B cell (primary cell): ENCODE data around the gene HJURP. TPM values are rescaled to one million over a fixed set of nuclear protein-coding genes. Genes with fewer than 3 reads are reported as not detected.

Experiments
- ATAC-seq: fragments of 200-7000 bp; cut with Tn5 transposase; one replicate; pipeline ENCODE4 v1.10.0; 2021; ENCODE audit warnings: low read depth, mild to moderate bottlenecking, moderate number of reproducible peaks, moderate library complexity
- CTCF ChIA-PET: fragments of 350-600 bp; sonication (Branson Sonifier 250); formaldehyde crosslinking; loops from one replicate; lab custom pipeline; 2021; ENCODE audit warnings: antibody characterized with exemption, inconsistent platforms; lab: Charles Lee
- POLR2A ChIA-PET: fragments of 350-600 bp; sonication (Branson Sonifier 250); formaldehyde crosslinking; loops from one replicate; lab custom pipeline; 2021; ENCODE audit warnings: antibody characterized with exemption; lab: Charles Lee
- DNase-seq: peaks from one replicate; pipeline ENCODE4 v3.0.0; 2013
- H2AFZ ChIP-seq: 2 replicates; pipeline ENCODE4 v1.6.1; 2012; ENCODE audit warnings: mild to moderate bottlenecking, low read depth, low read length; ENCODE audit not compliant: insufficient read depth, poor library complexity, severe bottlenecking
- H3K27ac ChIP-seq, 2 donors: 1 replicate in 1 of 2; 2 replicates in 1 of 2; pipeline ENCODE4 v1.5.1; 2012 to 2013; ENCODE audit warnings: low read length in 2 of 2, mild to moderate bottlenecking in 2 of 2, moderate library complexity in 1 of 2
- H3K27me3 ChIP-seq, 4 experiments: fragments of 200-600 bp in 1 of 4; sonication (generic) in 1 of 4; replicated peaks in 1 of 4; 1 replicate in 2 of 4; 2 replicates in 2 of 4; pipeline versions ENCODE4 v1.6.1 to v1.7.0; 2013 to 2016; ENCODE audit warnings: low read length in 3 of 4, mild to moderate bottlenecking in 2 of 4, mixed read lengths in 1 of 4, moderate library complexity in 1 of 4; ENCODE audit not compliant: insufficient read depth in 4 of 4, control insufficient read depth in 3 of 4; ENCODE audit errors: control extremely low read depth in 1 of 4
- H3K36me3 ChIP-seq, 2 experiments: replicated peaks in 1 of 2; 1 replicate in 1 of 2; 2 replicates in 1 of 2; pipeline versions ENCODE4 v1.6.1 to v1.7.1; 2013; ENCODE audit warnings: low read length in 1 of 2; ENCODE audit not compliant: insufficient read depth in 2 of 2, control insufficient read depth in 1 of 2; ENCODE audit errors: control extremely low read depth in 1 of 2, extremely low read depth in 1 of 2
- H3K4me1 ChIP-seq, 2 donors: fragments of 200-600 bp in 1 of 2; sonication (generic) in 1 of 2; 1 replicate in 1 of 2; 2 replicates in 1 of 2; pipeline versions ENCODE4 v1.5.1 to v1.6.1; 2013 to 2017; ENCODE audit warnings: low read length in 2 of 2; ENCODE audit not compliant: control insufficient read depth in 2 of 2, insufficient read depth in 2 of 2
- H3K4me2 ChIP-seq: replicated peaks from 2 replicates; pipeline ENCODE3; 2012; ENCODE audit warnings: mild to moderate bottlenecking, low read depth, low read length; ENCODE audit not compliant: poor library complexity, severe bottlenecking
- H3K4me3 ChIP-seq, 5 experiments: fragments of 200-600 bp in 1 of 5; sonication (generic) in 1 of 5; 1 replicate in 3 of 5; 2 replicates in 2 of 5; pipeline versions ENCODE4 v1.5.1 to v1.7.0; 2011 to 2016; ENCODE audit warnings: low read length in 4 of 5, mild to moderate bottlenecking in 4 of 5, low read depth in 2 of 5, control low read depth in 1 of 5, moderate library complexity in 1 of 5; ENCODE audit not compliant: insufficient read depth in 1 of 5; ENCODE audit errors: control extremely low read depth in 1 of 5, extremely low read depth in 1 of 5
- H3K79me2 ChIP-seq: fragments of 200-600 bp; sonication (generic); one replicate; pipeline ENCODE4 v1.6.0; 2016; ENCODE audit warnings: low read length; ENCODE audit not compliant: control insufficient read depth, insufficient read depth
- H3K9ac ChIP-seq: fragments of 200-600 bp; sonication (generic); 2 replicates; pipeline ENCODE4 v1.6.1; 2017; ENCODE audit warnings: mild to moderate bottlenecking, low read length, moderate library complexity
- H3K9me3 ChIP-seq, 3 donors: one replicate each; pipeline versions ENCODE4 v1.6.1 to v1.7.1; 2013; ENCODE audit warnings: low read length in 2 of 3; ENCODE audit not compliant: control insufficient read depth in 2 of 3, insufficient read depth in 1 of 3; ENCODE audit errors: control extremely low read depth in 1 of 3
- H4K20me1 ChIP-seq: 2 replicates; pipeline ENCODE4 v1.6.0; 2012; ENCODE audit warnings: mild to moderate bottlenecking, low read length; ENCODE audit not compliant: insufficient read depth, control insufficient read depth, poor library complexity, severe bottlenecking
- H3K27ac Mint-ChIP-seq: one replicate; pipeline ENCODE4 v1.8.0; 2021; ENCODE audit warnings: mixed read lengths
- H3K27me3 Mint-ChIP-seq: one replicate; pipeline ENCODE4 v1.8.0; 2021; ENCODE audit warnings: mixed read lengths
- H3K4me1 Mint-ChIP-seq: one replicate; pipeline ENCODE4 v1.8.0; 2021; ENCODE audit warnings: mixed read lengths
- H3K4me3 Mint-ChIP-seq: one replicate; pipeline ENCODE4 v1.8.0; 2021; ENCODE audit warnings: mixed read lengths
- H3K9me3 Mint-ChIP-seq: one replicate; pipeline ENCODE4 v1.8.0; 2022; ENCODE audit warnings: mixed read lengths; ENCODE audit not compliant: insufficient read depth
- EZH2 ChIP-seq: IDR thresholded peaks from 2 replicates; pipeline ENCODE4 v1.6.1; 2012; ENCODE audit warnings: borderline replicate concordance, low read depth, mild to moderate bottlenecking, moderate library complexity, low read length; ENCODE audit not compliant: insufficient read depth, poor library complexity, severe bottlenecking
- WGBS: methylation state at CpG from one replicate; pipeline ENCODE4 v1.1.5; 2013; ENCODE audit warnings: missing lambda C conversion rate; ENCODE audit not compliant: insufficient coverage; 5-methylcytosine and 5-hydroxymethylcytosine counted together
- intact Hi-C: fragments of 100-400 bp; cut with micrococcal nuclease; formaldehyde crosslinking; loops from one replicate; pipeline ENCODE4 v1.10.0; 2022
- polyA plus RNA-seq: library from polyadenylated mRNA; depleted of rRNA; stranded (reverse); fragments of >200 nt; gene quantifications from 2 replicates; pipeline ENCODE4 v1.2.3, GENCODE V29; 2012
- total RNA-seq, 2 donors: library from RNA; stranded (reverse); fragments of 120-200 nt in 1 of 2; gene quantifications; 1 replicate in 1 of 2; 2 replicates in 1 of 2; pipeline versions ENCODE4 v1.2.3 to v1.2.4, GENCODE V29; 2013 to 2022
- TF ChIP-seq, protein P1 (sequence below): fragments of 200-600 bp; IDR thresholded peaks from one replicate; pipeline ENCODE4 v1.8.0; 2022; ENCODE audit warnings: antibody characterized with exemption, mild to moderate bottlenecking

HJURP gene
- total and polyA plus RNA-seq, 2 donors (not counting 1 experiment from before 2014, with no cell fraction given): 0.42 to 0.73 TPM

DNA sequence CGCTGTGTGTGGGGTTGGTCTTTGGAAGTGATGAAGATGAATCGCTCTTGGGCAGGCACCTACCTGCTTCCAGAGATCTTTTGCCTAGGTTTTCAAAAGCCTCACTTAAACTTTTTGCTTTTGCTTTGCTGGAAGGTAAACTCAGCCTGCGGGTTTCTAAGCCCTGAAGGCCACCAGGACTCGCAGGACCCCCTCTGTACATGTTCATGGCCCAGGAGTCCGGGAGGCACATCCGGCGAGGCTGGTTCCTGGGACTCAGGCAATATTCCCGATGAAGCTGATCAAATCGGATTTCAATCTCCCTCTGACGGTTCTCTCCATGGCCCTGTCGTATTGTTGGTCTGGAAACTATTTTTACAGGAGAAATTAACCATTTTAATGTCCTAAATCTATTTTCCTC is 13.2 kb downstream of the HJURP start:
- H3K27me3 Mint-ChIP-seq: no peaks in the 10 kb centered on the region
- H3K36me3 ChIP-seq: no peaks in the 10 kb centered on the region
- H3K79me2 ChIP-seq: peaks cover 17% of the 10 kb centered on the region
- intact Hi-C loops: no loop called here
- ATAC-seq: no peak
- H3K27me3 ChIP-seq: no peaks in the 10 kb centered on the region
- 98% methylated on average over 7 of the region's 11 CpGs for WGBS
- no peaks in the 10 kb centered on the region for H3K9me3 Mint-ChIP-seq
- no peak overlapping the region for H3K4me2 ChIP-seq
- no peak overlapping the region for H3K4me3 Mint-ChIP-seq
- no peak overlapping the region for H3K27ac ChIP-seq
- CTCF ChIA-PET: no interaction called here
- no peaks in the 10 kb centered on the region for H4K20me1 ChIP-seq
- no peak overlapping the region for H3K9ac ChIP-seq
- no peak overlapping the region for H2AFZ ChIP-seq
- peaks cover 2% of the 10 kb centered on the region for H3K4me1 Mint-ChIP-seq
- POLR2A ChIA-PET: no interaction called here
- peaks cover 0 to 4% (median 0%) of the 10 kb centered on the region in 3 donors for H3K9me3 ChIP-seq
- TF ChIP-seq, protein P1, sequence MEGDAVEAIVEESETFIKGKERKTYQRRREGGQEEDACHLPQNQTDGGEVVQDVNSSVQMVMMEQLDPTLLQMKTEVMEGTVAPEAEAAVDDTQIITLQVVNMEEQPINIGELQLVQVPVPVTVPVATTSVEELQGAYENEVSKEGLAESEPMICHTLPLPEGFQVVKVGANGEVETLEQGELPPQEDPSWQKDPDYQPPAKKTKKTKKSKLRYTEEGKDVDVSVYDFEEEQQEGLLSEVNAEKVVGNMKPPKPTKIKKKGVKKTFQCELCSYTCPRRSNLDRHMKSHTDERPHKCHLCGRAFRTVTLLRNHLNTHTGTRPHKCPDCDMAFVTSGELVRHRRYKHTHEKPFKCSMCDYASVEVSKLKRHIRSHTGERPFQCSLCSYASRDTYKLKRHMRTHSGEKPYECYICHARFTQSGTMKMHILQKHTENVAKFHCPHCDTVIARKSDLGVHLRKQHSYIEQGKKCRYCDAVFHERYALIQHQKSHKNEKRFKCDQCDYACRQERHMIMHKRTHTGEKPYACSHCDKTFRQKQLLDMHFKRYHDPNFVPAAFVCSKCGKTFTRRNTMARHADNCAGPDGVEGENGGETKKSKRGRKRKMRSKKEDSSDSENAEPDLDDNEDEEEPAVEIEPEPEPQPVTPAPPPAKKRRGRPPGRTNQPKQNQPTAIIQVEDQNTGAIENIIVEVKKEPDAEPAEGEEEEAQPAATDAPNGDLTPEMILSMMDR: no peak
- no peak for TF ChIP-seq EZH2
- no peak overlapping the region for H3K4me3 ChIP-seq
- DNase-seq: no peak
- H3K4me1 ChIP-seq: no peaks in the 10 kb centered on the region
- H3K27ac Mint-ChIP-seq: no peak overlapping the region

GRCh38 chr2:233840520-233840919 is 13.8 kb downstream of the HJURP start:
- ATAC-seq (no peak), DNase-seq (no peak)
- Histone ChIP-seq H3K4me2 (no peak overlapping the region), H3K4me1 (no peaks in the 10 kb centered on the region), H3K79me2 (peaks cover 17% of the 10 kb centered on the region), H3K27ac (no peak overlapping the region), H3K9me3 (peaks cover 0 to 11% (median 0%) of the 10 kb centered on the region in 3 donors), H3K9ac (no peak overlapping the region), H3K27me3 (no peaks in the 10 kb centered on the region), H2AFZ (no peak overlapping the region), H4K20me1 (no peaks in the 10 kb centered on the region), H3K4me3 (no peak overlapping the region), H3K36me3 (no peaks in the 10 kb centered on the region)
- no peaks in the 10 kb centered on the region for H3K9me3 Mint-ChIP-seq
- no peak for TF ChIP-seq EZH2
- TF ChIP-seq, protein P1: no peak
- intact Hi-C loops: no loop called here
- no peak overlapping the region for H3K4me3 Mint-ChIP-seq
- WGBS: 97% methylated on average over 7 of the region's 9 CpGs
- H3K27ac Mint-ChIP-seq: no peak overlapping the region
- ChIA-PET CTCF (no interaction called here), POLR2A (no interaction called here)
- H3K27me3 Mint-ChIP-seq: no peaks in the 10 kb centered on the region
- H3K4me1 Mint-ChIP-seq: no peaks in the 10 kb centered on the region
